ENCODE data around the gene GYG2. TPM values are rescaled to one million over a fixed set of nuclear protein-coding genes. Genes with fewer than 3 reads are reported as not detected.

Gene GYG2
- total RNA-seq, 1 experiment from 2014 or later, result not detected

DNA sequence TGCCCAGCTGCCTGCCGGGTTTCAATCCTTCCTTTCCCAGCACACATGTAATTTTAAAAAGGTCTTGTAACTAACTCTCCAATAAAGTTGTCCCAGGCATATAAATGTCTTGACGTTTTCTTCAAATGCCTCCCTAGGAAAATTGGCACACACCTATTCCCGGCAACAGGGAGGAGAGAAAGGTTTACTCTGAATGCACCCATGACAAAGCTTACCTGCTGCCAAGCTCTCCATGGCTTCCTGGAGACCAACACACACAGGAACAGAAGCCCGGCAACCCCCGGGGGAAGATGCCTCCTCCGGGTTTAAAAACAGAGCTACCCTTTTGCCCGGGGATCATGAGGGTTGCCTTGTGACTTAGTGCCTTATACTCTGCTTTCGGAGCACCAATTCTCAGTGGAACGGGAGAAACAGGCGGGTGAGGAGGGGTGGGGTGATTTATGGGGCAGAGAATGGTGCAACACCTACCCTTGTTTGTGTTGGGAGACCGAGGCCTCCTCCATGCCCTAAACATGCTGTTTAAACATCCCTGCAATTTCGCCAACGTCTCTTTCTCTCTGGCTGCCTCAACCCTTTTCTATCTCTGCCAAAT is 4.8 kb upstream of the GYG2 start:
- Histone ChIP-seq H2AFZ (ENCODE audit: low read depth, low read length, poor library complexity, severe bottlenecking) (no peak overlapping the region), H3K4me2 (ENCODE audit: low read length) (no peak overlapping the region), H4K20me1 (ENCODE audit: insufficient read depth) (no peaks in the 10 kb centered on the region), H3K4me1 (ENCODE audit: control insufficient read depth in 1 of 2, insufficient read depth in 2 of 2, low read length in 2 of 2) (peaks cover 0 to 4% of the 10 kb centered on the region in 2 experiments; a peak in 1 of 4 replicates), H3K27me3 (ENCODE audit: insufficient read depth, low read length) (no peaks in the 10 kb centered on the region), H3K27ac (ENCODE audit: low read depth, low read length) (no peak overlapping the region), H3K79me2 (ENCODE audit: insufficient read depth, low read length) (no peaks in the 10 kb centered on the region), H3K4me3 (replicated peaks in 1 of 2; ENCODE audit: low read depth in 1 of 2, low read length in 2 of 2) (no peak overlapping the region), H3K36me3 (ENCODE audit: control insufficient read depth in 1 of 2, insufficient read depth in 2 of 2, low read length in 2 of 2) (no peaks in the 10 kb centered on the region), H3K9me3 (ENCODE audit: control insufficient read depth in 1 of 2, insufficient read depth in 1 of 2, low read depth in 1 of 2, low read length in 2 of 2) (no peaks in the 10 kb centered on the region), H3K9me2 (ENCODE audit: insufficient read depth) (no peaks in the 10 kb centered on the region), H3K9ac (ENCODE audit: low read length) (no peak overlapping the region)
- TF ChIP-seq JUND (IDR thresholded peaks at IDR 0.05) (no peak), SRF (IDR thresholded peaks at IDR 0.05; ENCODE audit: low read depth) (no peak), POLR2AphosphoS5 (IDR thresholded peaks at IDR 0.05; ENCODE audit: low read depth, low read length) (no peak)
- no peak for DNase-seq (ENCODE audit: low read depth, low spot score)
- ATAC-seq, result no peak
- CTCF ChIA-PET, result no interaction called here
- RAD21 ChIA-PET (ENCODE audit: low non-redundant PET in 1 of 2, low total read pairs in 2 of 2, uncharacterized antibody in 2 of 2, unreplicated experiment in 2 of 2), result no interaction called here
- POLR2A ChIA-PET, result no interaction called here
- intact Hi-C loops (cut with micrococcal nuclease), result no loop called here
- BruUV-seq (replicated peaks), result no TSS peak

DNA sequence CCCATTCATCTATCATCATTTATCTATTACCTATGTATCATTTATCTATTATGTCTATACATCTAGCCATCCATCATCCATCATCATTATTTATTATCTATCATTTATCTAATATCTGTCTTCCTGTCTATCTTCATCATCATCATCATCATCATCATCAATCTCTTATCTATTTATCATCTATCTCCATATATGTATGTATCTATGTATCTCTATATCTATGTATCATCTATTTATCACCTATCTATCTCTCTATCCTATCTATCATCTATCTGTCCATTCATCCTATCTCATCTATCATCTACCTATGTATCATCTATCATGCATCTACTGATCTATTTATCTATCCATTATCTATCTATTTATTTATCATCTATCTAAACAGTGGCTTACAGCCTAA is 3.8 kb upstream of the GYG2 start:
- H3K4me2 ChIP-seq (ENCODE audit: low read length), result no peak overlapping the region
- H3K9ac ChIP-seq (ENCODE audit: low read length), result no peak overlapping the region
- CTCF ChIA-PET, result no interaction called here
- H3K4me3 ChIP-seq (replicated peaks in 1 of 2; ENCODE audit: low read depth in 1 of 2, low read length in 2 of 2), result no peak overlapping the region
- H3K79me2 ChIP-seq (ENCODE audit: insufficient read depth, low read length), result no peaks in the 10 kb centered on the region
- H3K9me2 ChIP-seq (ENCODE audit: insufficient read depth), result no peaks in the 10 kb centered on the region
- no peaks in the 10 kb centered on the region for H3K36me3 ChIP-seq (ENCODE audit: control insufficient read depth in 1 of 2, insufficient read depth in 2 of 2, low read length in 2 of 2)
- BruUV-seq (replicated peaks), result no TSS peak
- POLR2A ChIA-PET, result no interaction called here
- DNase-seq (ENCODE audit: low read depth, low spot score), result no peak
- no peak for TF ChIP-seq ZFX (IDR thresholded peaks at IDR 0.05)
- TF ChIP-seq, protein P1, sequence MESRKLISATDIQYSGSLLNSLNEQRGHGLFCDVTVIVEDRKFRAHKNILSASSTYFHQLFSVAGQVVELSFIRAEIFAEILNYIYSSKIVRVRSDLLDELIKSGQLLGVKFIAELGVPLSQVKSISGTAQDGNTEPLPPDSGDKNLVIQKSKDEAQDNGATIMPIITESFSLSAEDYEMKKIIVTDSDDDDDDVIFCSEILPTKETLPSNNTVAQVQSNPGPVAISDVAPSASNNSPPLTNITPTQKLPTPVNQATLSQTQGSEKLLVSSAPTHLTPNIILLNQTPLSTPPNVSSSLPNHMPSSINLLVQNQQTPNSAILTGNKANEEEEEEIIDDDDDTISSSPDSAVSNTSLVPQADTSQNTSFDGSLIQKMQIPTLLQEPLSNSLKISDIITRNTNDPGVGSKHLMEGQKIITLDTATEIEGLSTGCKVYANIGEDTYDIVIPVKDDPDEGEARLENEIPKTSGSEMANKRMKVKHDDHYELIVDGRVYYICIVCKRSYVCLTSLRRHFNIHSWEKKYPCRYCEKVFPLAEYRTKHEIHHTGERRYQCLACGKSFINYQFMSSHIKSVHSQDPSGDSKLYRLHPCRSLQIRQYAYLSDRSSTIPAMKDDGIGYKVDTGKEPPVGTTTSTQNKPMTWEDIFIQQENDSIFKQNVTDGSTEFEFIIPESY (IDR thresholded peaks at IDR 0.05; ENCODE audit: extremely low read depth, insufficient replicate concordance, low read length), result no peak
- TF ChIP-seq, protein P2, sequence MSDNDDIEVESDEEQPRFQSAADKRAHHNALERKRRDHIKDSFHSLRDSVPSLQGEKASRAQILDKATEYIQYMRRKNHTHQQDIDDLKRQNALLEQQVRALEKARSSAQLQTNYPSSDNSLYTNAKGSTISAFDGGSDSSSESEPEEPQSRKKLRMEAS (IDR thresholded peaks at IDR 0.05), result no peak
- TF ChIP-seq FOSL1 (IDR thresholded peaks at IDR 0.05; ENCODE audit: low read depth), result no peak
- no peak for TF ChIP-seq ZNF274 (IDR thresholded peaks at IDR 0.05; ENCODE audit: low read depth, low read length)
- no peak for TF ChIP-seq JUND (IDR thresholded peaks at IDR 0.05)
- no peak for TF ChIP-seq EZH2 (IDR thresholded peaks at IDR 0.05)
- TF ChIP-seq, protein P3, sequence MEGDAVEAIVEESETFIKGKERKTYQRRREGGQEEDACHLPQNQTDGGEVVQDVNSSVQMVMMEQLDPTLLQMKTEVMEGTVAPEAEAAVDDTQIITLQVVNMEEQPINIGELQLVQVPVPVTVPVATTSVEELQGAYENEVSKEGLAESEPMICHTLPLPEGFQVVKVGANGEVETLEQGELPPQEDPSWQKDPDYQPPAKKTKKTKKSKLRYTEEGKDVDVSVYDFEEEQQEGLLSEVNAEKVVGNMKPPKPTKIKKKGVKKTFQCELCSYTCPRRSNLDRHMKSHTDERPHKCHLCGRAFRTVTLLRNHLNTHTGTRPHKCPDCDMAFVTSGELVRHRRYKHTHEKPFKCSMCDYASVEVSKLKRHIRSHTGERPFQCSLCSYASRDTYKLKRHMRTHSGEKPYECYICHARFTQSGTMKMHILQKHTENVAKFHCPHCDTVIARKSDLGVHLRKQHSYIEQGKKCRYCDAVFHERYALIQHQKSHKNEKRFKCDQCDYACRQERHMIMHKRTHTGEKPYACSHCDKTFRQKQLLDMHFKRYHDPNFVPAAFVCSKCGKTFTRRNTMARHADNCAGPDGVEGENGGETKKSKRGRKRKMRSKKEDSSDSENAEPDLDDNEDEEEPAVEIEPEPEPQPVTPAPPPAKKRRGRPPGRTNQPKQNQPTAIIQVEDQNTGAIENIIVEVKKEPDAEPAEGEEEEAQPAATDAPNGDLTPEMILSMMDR (IDR thresholded peaks at IDR 0.05 in 2 of 3, conservative IDR thresholded peaks at IDR 0.05 in 1 of 3; ENCODE audit: borderline replicate concordance in 1 of 3, insufficient read depth in 1 of 3, low read depth in 2 of 3, low read length in 2 of 3), result no peak
- no peak for TF ChIP-seq EZH2phosphoT487 (IDR thresholded peaks at IDR 0.05; ENCODE audit: borderline replicate concordance)
- no peak for ATAC-seq
- no peak overlapping the region for H2AFZ ChIP-seq (ENCODE audit: low read depth, low read length, poor library complexity, severe bottlenecking)
- no peaks in the 10 kb centered on the region for H4K20me1 ChIP-seq (ENCODE audit: insufficient read depth)
- RAD21 ChIA-PET (ENCODE audit: low non-redundant PET in 1 of 2, low total read pairs in 2 of 2, uncharacterized antibody in 2 of 2, unreplicated experiment in 2 of 2), result no interaction called here
- intact Hi-C loops (cut with micrococcal nuclease), result no loop called here
- H3K9me3 ChIP-seq (ENCODE audit: control insufficient read depth in 1 of 2, insufficient read depth in 1 of 2, low read depth in 1 of 2, low read length in 2 of 2), result no peaks in the 10 kb centered on the region
- no peaks in the 10 kb centered on the region for H3K27me3 ChIP-seq (ENCODE audit: insufficient read depth, low read length)
- H3K4me1 ChIP-seq (ENCODE audit: control insufficient read depth in 1 of 2, insufficient read depth in 2 of 2, low read length in 2 of 2), result no peaks in the 10 kb centered on the region
- no peak overlapping the region for H3K27ac ChIP-seq (ENCODE audit: low read depth, low read length)

Measured in HCT116 (cell line).